Karpas-422 (cell line): ENCODE measurements around the gene TUBA3E. TPM values are rescaled to one million over a fixed set of nuclear protein-coding genes. Genes with fewer than 3 reads are reported as not detected.
"Not testable (repeated sequence)": the region's sequence is repeated elsewhere in the genome, so short reads cannot be mapped to it uniquely, and the experiment has no call there.

Experiments used
- DNase-seq: peaks from one replicate; pipeline ENCODE4 v3.0.0-alpha.2; 2015
- H2AFZ ChIP-seq: fragments of 200-600 bp; sonication (generic); 2 replicates; pipeline ENCODE4 v1.6.1; 2014; ENCODE audit warnings: antibody characterized with exemption, low read length, mixed read lengths
- H3K27ac ChIP-seq: fragments of 200-600 bp; sonication (generic); 2 replicates; pipeline ENCODE4 v1.5.1; 2014; ENCODE audit warnings: mild to moderate bottlenecking, low read length, moderate library complexity
- H3K27me3 ChIP-seq: fragments of 200-600 bp; sonication (generic); 2 replicates; pipeline ENCODE4 v1.6.1; 2014; ENCODE audit warnings: low read length, mixed read lengths
- H3K36me3 ChIP-seq: fragments of 200-600 bp; sonication (generic); 2 replicates; pipeline ENCODE4 v1.6.1; 2014; ENCODE audit warnings: low read length, mixed read lengths; ENCODE audit not compliant: insufficient read depth
- H3K4me1 ChIP-seq: fragments of 200-600 bp; sonication (generic); 2 replicates; pipeline ENCODE4 v1.6.1; 2014; ENCODE audit warnings: mild to moderate bottlenecking, low read length, mixed read lengths
- H3K4me2 ChIP-seq: fragments of 200-600 bp; sonication (generic); 2 replicates; pipeline ENCODE4 v1.6.1; 2014; ENCODE audit warnings: low read length, low read depth, mild to moderate bottlenecking; ENCODE audit not compliant: poor library complexity, severe bottlenecking
- H3K4me3 ChIP-seq: fragments of 200-600 bp; sonication (generic); 2 replicates; pipeline ENCODE4 v1.5.1; 2014; ENCODE audit warnings: mild to moderate bottlenecking, antibody characterized with exemption, low read length, mixed read lengths
- H3K79me2 ChIP-seq: fragments of 200-600 bp; sonication (generic); 2 replicates; pipeline ENCODE4 v1.6.1; 2014; ENCODE audit warnings: mild to moderate bottlenecking, low read length, mixed read lengths
- H3K9ac ChIP-seq: fragments of 200-600 bp; sonication (generic); 2 replicates; pipeline ENCODE4 v1.6.0; 2014; ENCODE audit warnings: low read length
- H3K9me2 ChIP-seq: fragments of 200-600 bp; sonication (generic), shearing (Covaris generic); replicated peaks from 2 replicates; pipeline ENCODE4 v1.6.0; 2014; ENCODE audit warnings: mild to moderate bottlenecking, low read length, moderate library complexity; ENCODE audit not compliant: insufficient read depth
- H3K9me3 ChIP-seq: fragments of 300-700, 200-600 bp; sonication (generic); 2 replicates; pipeline ENCODE4 v1.6.1; 2014; ENCODE audit warnings: low read length, mixed read lengths
- H4K20me1 ChIP-seq: fragments of 200-600 bp; sonication (generic); 2 replicates; pipeline ENCODE4 v1.6.1; 2014; ENCODE audit warnings: mild to moderate bottlenecking, antibody characterized with exemption, low read length, low read depth; ENCODE audit not compliant: insufficient read depth
- total RNA-seq: library from RNA; depleted of rRNA; stranded (reverse); fragments of >200 nt; shearing (Covaris generic); gene quantifications from 2 replicates; pipeline ENCODE4 v1.2.3, GENCODE V29; 2014; ENCODE audit warnings: low replicate concordance

The TUBA3E gene
- total RNA-seq, 1 experiment from 2014 or later = not detected

- not testable (repeated sequence) for H3K4me3 ChIP-seq, H3K27ac ChIP-seq, H3K9me2 ChIP-seq, H3K4me2 ChIP-seq, H3K9ac ChIP-seq, H2AFZ ChIP-seq, H3K79me2 ChIP-seq, H3K9me3 ChIP-seq, H3K36me3 ChIP-seq, H4K20me1 ChIP-seq, H3K27me3 ChIP-seq, DNase-seq, H3K4me1 ChIP-seq
These were observed 32.7 kb upstream of the TUBA3E start for GRCh38 chr2:130230907-130231306.

GRCh38 chr2:130230376-130230775 lies 32.1 kb upstream of the TUBA3E start:
- not testable (repeated sequence) for H3K4me1 ChIP-seq, H3K36me3 ChIP-seq, H3K4me2 ChIP-seq, H3K9me3 ChIP-seq, H3K27ac ChIP-seq, H2AFZ ChIP-seq, H3K27me3 ChIP-seq, H3K4me3 ChIP-seq, H3K79me2 ChIP-seq, H3K9ac ChIP-seq, DNase-seq, H4K20me1 ChIP-seq, H3K9me2 ChIP-seq

- H4K20me1 ChIP-seq, H3K79me2 ChIP-seq, H3K9me2 ChIP-seq, DNase-seq, H3K4me3 ChIP-seq, H2AFZ ChIP-seq, H3K4me2 ChIP-seq, H3K9ac ChIP-seq, H3K27ac ChIP-seq, H3K9me3 ChIP-seq, H3K4me1 ChIP-seq, H3K36me3 ChIP-seq, H3K27me3 ChIP-seq: not testable (repeated sequence)
These were observed 30.9 kb upstream of the TUBA3E start for GRCh38 chr2:130229161-130229510.

- not testable (repeated sequence) for H3K9me2 ChIP-seq, H3K27ac ChIP-seq, DNase-seq, H3K4me1 ChIP-seq, H3K9ac ChIP-seq, H3K36me3 ChIP-seq, H4K20me1 ChIP-seq, H3K9me3 ChIP-seq, H3K4me2 ChIP-seq, H3K4me3 ChIP-seq, H2AFZ ChIP-seq, H3K27me3 ChIP-seq, H3K79me2 ChIP-seq
These were observed 30.4 kb upstream of the TUBA3E start for GRCh38 chr2:130228467-130229160.

- DNase-seq, H3K9me2 ChIP-seq, H2AFZ ChIP-seq, H3K27me3 ChIP-seq, H3K36me3 ChIP-seq, H3K4me1 ChIP-seq, H4K20me1 ChIP-seq, H3K79me2 ChIP-seq, H3K9ac ChIP-seq, H3K4me3 ChIP-seq, H3K27ac ChIP-seq, H3K4me2 ChIP-seq, H3K9me3 ChIP-seq: not testable (repeated sequence)
These were observed 29.8 kb upstream of the TUBA3E start for GRCh38 chr2:130228005-130228404.

GRCh38 chr2:130222523-130222922 lies 24.3 kb upstream of the TUBA3E start:
- H3K27ac ChIP-seq, H3K27me3 ChIP-seq, H4K20me1 ChIP-seq, H2AFZ ChIP-seq, H3K9ac ChIP-seq, H3K9me3 ChIP-seq, H3K4me3 ChIP-seq, DNase-seq, H3K79me2 ChIP-seq, H3K9me2 ChIP-seq, H3K4me2 ChIP-seq, H3K36me3 ChIP-seq, H3K4me1 ChIP-seq: not testable (repeated sequence)

- not testable (repeated sequence) for H3K36me3 ChIP-seq, H3K4me3 ChIP-seq, H3K4me2 ChIP-seq, H3K27me3 ChIP-seq, H4K20me1 ChIP-seq, H3K9ac ChIP-seq, DNase-seq, H3K9me3 ChIP-seq, H2AFZ ChIP-seq, H3K79me2 ChIP-seq, H3K4me1 ChIP-seq, H3K27ac ChIP-seq, H3K9me2 ChIP-seq
These were observed 22.3 kb upstream of the TUBA3E start for GRCh38 chr2:130220505-130220904.

GRCh38 chr2:130219147-130219546 lies 20.9 kb upstream of the TUBA3E start:
- H3K79me2 ChIP-seq, H3K9me3 ChIP-seq, H3K4me1 ChIP-seq, H3K9me2 ChIP-seq, H3K27me3 ChIP-seq, H3K36me3 ChIP-seq, H3K4me2 ChIP-seq, H3K27ac ChIP-seq, DNase-seq, H3K4me3 ChIP-seq, H4K20me1 ChIP-seq, H3K9ac ChIP-seq, H2AFZ ChIP-seq: not testable (repeated sequence)

GRCh38 chr2:130207051-130207450 lies 8.8 kb upstream of the TUBA3E start:
- DNase-seq, H3K27me3 ChIP-seq, H3K9ac ChIP-seq: not testable (repeated sequence)

More at GRCh38 chr2:130207051-130207450, 8.8 kb upstream of the TUBA3E start:
- H3K79me2 ChIP-seq, H2AFZ ChIP-seq, H3K4me1 ChIP-seq, H3K9me2 ChIP-seq, H3K4me3 ChIP-seq, H3K9me3 ChIP-seq, H3K4me2 ChIP-seq, H3K27ac ChIP-seq, H3K36me3 ChIP-seq, H4K20me1 ChIP-seq: not testable (repeated sequence)
